ENCODE results near the gene DOCK4. TPM values are rescaled to one million over a fixed set of nuclear protein-coding genes. Genes with fewer than 3 reads are reported as not detected.

The DOCK4 gene
- total and polyA plus RNA-seq, 2 experiments from 2014 or later = 2.1 to 5.0 TPM

GRCh38 chr7:112120696-112121217 is 85.4 kb downstream of the DOCK4 start:
- H3K4me1 ChIP-seq (ENCODE audit: insufficient read depth) = no peaks in the 10 kb centered on the region
- H3K9me3 ChIP-seq (ENCODE audit: low read depth) = no peaks in the 10 kb centered on the region
- H2AFZ ChIP-seq = no peak overlapping the region
- H4K20me1 ChIP-seq (ENCODE audit: insufficient read depth) = no peaks in the 10 kb centered on the region
- H3K27me3 ChIP-seq (replicated peaks; ENCODE audit: insufficient read depth) = no peaks in the 10 kb centered on the region
- no peak overlapping the region for H3K9ac ChIP-seq
- no peak for DNase-seq
- H3F3A ChIP-seq (ENCODE audit: insufficient read depth) = no peaks in the 10 kb centered on the region
- in situ Hi-C loops (cut with MboI) = no loop called here
- H3K4me3 ChIP-seq = no peak overlapping the region
- no peaks in the 10 kb centered on the region for H3K79me2 ChIP-seq (ENCODE audit: insufficient read depth)
- no peak overlapping the region for H3K4me2 ChIP-seq (ENCODE audit: unreplicated experiment)
- TF ChIP-seq EZH2phosphoT487 (IDR thresholded peaks at IDR 0.05; ENCODE audit: insufficient read depth, low read depth) (no peak), EZH2 (IDR thresholded peaks at IDR 0.05; ENCODE audit: insufficient read depth, poor library complexity, severe bottlenecking) (no peak)
- H3K36me3 ChIP-seq (ENCODE audit: low read depth) = no peaks in the 10 kb centered on the region
- no peak overlapping the region for H3K27ac ChIP-seq
- no peaks in the 10 kb centered on the region for H3K9me2 ChIP-seq (ENCODE audit: insufficient read depth)
- 84 to 94% methylated on average over 1 of the region's 1 CpG for WGBS, 2 experiments (ENCODE audit: low coverage in 1 of 2, low lambda C conversion rate in 2 of 2, missing lambda C conversion rate in 2 of 2)

GRCh38 chr7:112118581-112119566 is 87.3 kb downstream of the DOCK4 start:
- Histone ChIP-seq H3K27me3 (replicated peaks; ENCODE audit: insufficient read depth) (no peaks in the 10 kb centered on the region), H3K27ac (no peak overlapping the region), H2AFZ (no peak overlapping the region), H3K9me2 (ENCODE audit: insufficient read depth) (no peaks in the 10 kb centered on the region), H3K4me1 (ENCODE audit: insufficient read depth) (no peaks in the 10 kb centered on the region), H4K20me1 (ENCODE audit: insufficient read depth) (no peaks in the 10 kb centered on the region), H3K36me3 (ENCODE audit: low read depth) (no peaks in the 10 kb centered on the region), H3K79me2 (ENCODE audit: insufficient read depth) (no peaks in the 10 kb centered on the region), H3F3A (ENCODE audit: insufficient read depth) (no peaks in the 10 kb centered on the region), H3K9me3 (ENCODE audit: low read depth) (no peaks in the 10 kb centered on the region), H3K4me3 (no peak overlapping the region), H3K9ac (no peak overlapping the region), H3K4me2 (ENCODE audit: unreplicated experiment) (no peak overlapping the region)
- TF ChIP-seq EZH2 (IDR thresholded peaks at IDR 0.05; ENCODE audit: insufficient read depth, poor library complexity, severe bottlenecking) = no peak
- no peak for TF ChIP-seq EZH2phosphoT487 (IDR thresholded peaks at IDR 0.05; ENCODE audit: insufficient read depth, low read depth)
- no peak for DNase-seq
- in situ Hi-C loops (cut with MboI) = no loop called here
- WGBS, 2 experiments (ENCODE audit: low coverage in 1 of 2, low lambda C conversion rate in 2 of 2, missing lambda C conversion rate in 2 of 2) = 33 to 34% methylated on average over 7 to 9 of the region's 9 CpGs

GRCh38 chr7:112116894-112117293 is 89.3 kb downstream of the DOCK4 start:
- H3K27ac ChIP-seq = no peak overlapping the region
- no peaks in the 10 kb centered on the region for H4K20me1 ChIP-seq (ENCODE audit: insufficient read depth)
- TF ChIP-seq EZH2 (IDR thresholded peaks at IDR 0.05; ENCODE audit: insufficient read depth, poor library complexity, severe bottlenecking) (no peak), EZH2phosphoT487 (IDR thresholded peaks at IDR 0.05; ENCODE audit: insufficient read depth, low read depth) (no peak)
- DNase-seq = no peak
- no peaks in the 10 kb centered on the region for H3F3A ChIP-seq (ENCODE audit: insufficient read depth)
- no peak overlapping the region for H2AFZ ChIP-seq
- H3K27me3 ChIP-seq (replicated peaks; ENCODE audit: insufficient read depth) = no peaks in the 10 kb centered on the region
- peaks cover 10% of the 10 kb centered on the region for H3K4me1 ChIP-seq (ENCODE audit: insufficient read depth)
- in situ Hi-C loops (cut with MboI) = no loop called here
- WGBS, 2 experiments (ENCODE audit: low coverage in 1 of 2, low lambda C conversion rate in 2 of 2, missing lambda C conversion rate in 2 of 2) = 55 to 63% methylated on average over 1 of the region's 1 CpG
- H3K4me2 ChIP-seq (ENCODE audit: unreplicated experiment) = no peak overlapping the region
- no peaks in the 10 kb centered on the region for H3K9me2 ChIP-seq (ENCODE audit: insufficient read depth)
- H3K36me3 ChIP-seq (ENCODE audit: low read depth) = no peaks in the 10 kb centered on the region
- H3K9ac ChIP-seq = no peak overlapping the region
- H3K9me3 ChIP-seq (ENCODE audit: low read depth) = no peaks in the 10 kb centered on the region
- H3K4me3 ChIP-seq = no peak overlapping the region
- H3K79me2 ChIP-seq (ENCODE audit: insufficient read depth) = no peaks in the 10 kb centered on the region

- WGBS, 2 experiments (ENCODE audit: low coverage in 1 of 2, low lambda C conversion rate in 2 of 2, missing lambda C conversion rate in 2 of 2) = 99 to 100% methylated on average over 2 of the region's 2 CpGs
- H3K9me3 ChIP-seq (ENCODE audit: low read depth) = no peaks in the 10 kb centered on the region
- no peaks in the 10 kb centered on the region for H3K79me2 ChIP-seq (ENCODE audit: insufficient read depth)
- no peak for TF ChIP-seq EZH2phosphoT487 (IDR thresholded peaks at IDR 0.05; ENCODE audit: insufficient read depth, low read depth)
- TF ChIP-seq EZH2 (IDR thresholded peaks at IDR 0.05; ENCODE audit: insufficient read depth, poor library complexity, severe bottlenecking) = no peak
- no peaks in the 10 kb centered on the region for H3K36me3 ChIP-seq (ENCODE audit: low read depth)
- H3K4me1 ChIP-seq (ENCODE audit: insufficient read depth) = peaks cover 10% of the 10 kb centered on the region
- H3K27me3 ChIP-seq (replicated peaks; ENCODE audit: insufficient read depth) = no peaks in the 10 kb centered on the region
- no peak overlapping the region for H2AFZ ChIP-seq
- no peak overlapping the region for H3K9ac ChIP-seq
- no peaks in the 10 kb centered on the region for H3K9me2 ChIP-seq (ENCODE audit: insufficient read depth)
- no peak for DNase-seq
- H3K27ac ChIP-seq = no peak overlapping the region
- H3K4me2 ChIP-seq (ENCODE audit: unreplicated experiment) = no peak overlapping the region
- in situ Hi-C loops (cut with MboI) = no loop called here
- H3F3A ChIP-seq (ENCODE audit: insufficient read depth) = no peaks in the 10 kb centered on the region
- H3K4me3 ChIP-seq = no peak overlapping the region
- H4K20me1 ChIP-seq (ENCODE audit: insufficient read depth) = no peaks in the 10 kb centered on the region
Observed at GRCh38 chr7:112116358-112116757, 89.8 kb downstream of the DOCK4 start.
